GM12878 (cell line): Measurements from ENCODE around the gene TSHZ3. TPM values are rescaled to one million over a fixed set of nuclear protein-coding genes. Genes with fewer than 3 reads are reported as not detected.

Experiments
- CBFB ChIP-seq: IDR thresholded peaks from 2 replicates; pipeline ENCODE4 v1.6.1; 2016; ENCODE audit warnings: antibody characterized with exemption, low read depth
- CHD4 ChIP-seq: fragments of 200-600 bp; sonication (generic); IDR thresholded peaks from 2 replicates; pipeline ENCODE4 v1.6.1; 2016; ENCODE audit warnings: mild to moderate bottlenecking
- EGR1 ChIP-seq, 2 experiments: IDR thresholded peaks; 1 replicate in 1 of 2; 2 replicates in 1 of 2; pipeline ENCODE4 v1.6.1; 2011 to 2012; ENCODE audit warnings: low read depth in 2 of 2, low read length in 2 of 2, borderline replicate concordance in 1 of 2, mild to moderate bottlenecking in 1 of 2, moderate library complexity in 1 of 2
- EZH2 ChIP-seq: IDR thresholded peaks from 2 replicates; pipeline ENCODE4 v1.6.1; 2012; ENCODE audit warnings: low read depth, mild to moderate bottlenecking, control low read depth, inconsistent platforms, low read length, borderline replicate concordance; ENCODE audit not compliant: control insufficient read depth
- KDM1A ChIP-seq: fragments of 200-600 bp; sonication (generic); IDR thresholded peaks from 2 replicates; pipeline ENCODE4 v1.6.1; 2016; ENCODE audit warnings: borderline replicate concordance
- MTA3 ChIP-seq: IDR thresholded peaks from 2 replicates; pipeline ENCODE4 v1.6.1; 2012; ENCODE audit warnings: low read length, inconsistent platforms, borderline replicate concordance
- NR2C2 ChIP-seq: IDR thresholded peaks from 2 replicates; pipeline ENCODE4 v1.6.1; 2011; ENCODE audit warnings: borderline replicate concordance, low read depth; ENCODE audit not compliant: control insufficient read depth, insufficient read length
- SREBF1 ChIP-seq: IDR thresholded peaks from 2 replicates; pipeline ENCODE4 v1.6.1; 2012; ENCODE audit warnings: mild to moderate bottlenecking, low read length
- ZSCAN29 ChIP-seq: fragments of 450-650 bp; IDR thresholded peaks from 2 replicates; pipeline ENCODE4 v1.6.1; 2017; ENCODE audit warnings: mild to moderate bottlenecking, moderate library complexity
- polyA plus RNA-seq, 11 experiments: library from polyadenylated mRNA; depleted of rRNA in 4 of 11; unstranded in 6 of 11; stranded (reverse) in 5 of 11; fragments of >200 nt; fragmentation: Nextera tagmentation in 4 of 11; fragmentation: Illumina TruSeq in 1 of 11; extraction: Ambion mirVana in 4 of 11; extraction: Trizol in 1 of 11; gene quantifications; 1 replicate in 1 of 11; 2 replicates in 10 of 11; pipeline versions ENCODE4 v1.2.1 to v1.2.3, GENCODE V29; 2011 to 2016; ENCODE audit warnings: inconsistent platforms in 2 of 11, missing spikeins in 2 of 11, low read depth in 1 of 11
- total RNA-seq, 4 experiments: library from RNA; depleted of rRNA in 3 of 4; stranded (reverse); fragments of >200 nt in 3 of 4; fragmentation: Illumina TruSeq in 1 of 4; extraction: Trizol in 1 of 4; gene quantifications; 2 replicates each; pipeline versions ENCODE4 v1.2.1 to v1.2.3, GENCODE V29; 2013 to 2021
- TF ChIP-seq, protein P1 (sequence below): fragments of 450-650 bp; formaldehyde crosslinking; IDR thresholded peaks from 2 replicates; pipeline ENCODE4 v1.4.0; 2020; ENCODE audit warnings: mild to moderate bottlenecking, moderate library complexity
- TF ChIP-seq, protein P2 (sequence below): fragments of 450-650 bp; IDR thresholded peaks from 2 replicates; pipeline ENCODE4 v1.6.1; 2014; ENCODE audit warnings: mild to moderate bottlenecking
- TF ChIP-seq, protein P3 (sequence below): fragments of 450-650 bp; formaldehyde crosslinking; IDR thresholded peaks from 2 replicates; pipeline ENCODE4 v1.5.0; 2022; ENCODE audit warnings: mild to moderate bottlenecking, missing genetic modification characterization

TSHZ3 gene
- total and polyA plus RNA-seq, 10 of the 15 experiments (the other 5 are each of a cell fraction or from before 2014, with no cell fraction given): 0.23 TPM; not detected in 9

DNA sequence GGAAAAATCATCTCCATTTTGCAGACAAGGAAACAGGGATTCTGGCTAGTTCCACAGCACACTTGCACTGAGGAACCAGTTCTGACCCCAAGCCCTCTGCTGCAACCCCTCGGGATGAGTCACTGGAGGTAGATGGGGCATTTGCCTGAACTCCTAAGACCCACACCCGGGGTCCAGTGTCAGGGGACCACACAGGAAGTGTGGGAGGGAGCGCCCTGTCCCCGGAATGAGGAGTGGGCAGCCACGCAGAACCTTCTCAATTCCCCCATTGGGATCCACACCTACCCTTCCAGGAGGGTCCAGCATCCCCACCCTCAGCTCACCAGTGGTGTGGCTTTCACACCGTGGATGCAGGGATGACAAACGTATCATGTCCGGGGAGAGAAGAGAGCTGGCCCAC lies 62.7 kb downstream of the TSHZ3 start (continued):
- TF ChIP-seq, protein P1, sequence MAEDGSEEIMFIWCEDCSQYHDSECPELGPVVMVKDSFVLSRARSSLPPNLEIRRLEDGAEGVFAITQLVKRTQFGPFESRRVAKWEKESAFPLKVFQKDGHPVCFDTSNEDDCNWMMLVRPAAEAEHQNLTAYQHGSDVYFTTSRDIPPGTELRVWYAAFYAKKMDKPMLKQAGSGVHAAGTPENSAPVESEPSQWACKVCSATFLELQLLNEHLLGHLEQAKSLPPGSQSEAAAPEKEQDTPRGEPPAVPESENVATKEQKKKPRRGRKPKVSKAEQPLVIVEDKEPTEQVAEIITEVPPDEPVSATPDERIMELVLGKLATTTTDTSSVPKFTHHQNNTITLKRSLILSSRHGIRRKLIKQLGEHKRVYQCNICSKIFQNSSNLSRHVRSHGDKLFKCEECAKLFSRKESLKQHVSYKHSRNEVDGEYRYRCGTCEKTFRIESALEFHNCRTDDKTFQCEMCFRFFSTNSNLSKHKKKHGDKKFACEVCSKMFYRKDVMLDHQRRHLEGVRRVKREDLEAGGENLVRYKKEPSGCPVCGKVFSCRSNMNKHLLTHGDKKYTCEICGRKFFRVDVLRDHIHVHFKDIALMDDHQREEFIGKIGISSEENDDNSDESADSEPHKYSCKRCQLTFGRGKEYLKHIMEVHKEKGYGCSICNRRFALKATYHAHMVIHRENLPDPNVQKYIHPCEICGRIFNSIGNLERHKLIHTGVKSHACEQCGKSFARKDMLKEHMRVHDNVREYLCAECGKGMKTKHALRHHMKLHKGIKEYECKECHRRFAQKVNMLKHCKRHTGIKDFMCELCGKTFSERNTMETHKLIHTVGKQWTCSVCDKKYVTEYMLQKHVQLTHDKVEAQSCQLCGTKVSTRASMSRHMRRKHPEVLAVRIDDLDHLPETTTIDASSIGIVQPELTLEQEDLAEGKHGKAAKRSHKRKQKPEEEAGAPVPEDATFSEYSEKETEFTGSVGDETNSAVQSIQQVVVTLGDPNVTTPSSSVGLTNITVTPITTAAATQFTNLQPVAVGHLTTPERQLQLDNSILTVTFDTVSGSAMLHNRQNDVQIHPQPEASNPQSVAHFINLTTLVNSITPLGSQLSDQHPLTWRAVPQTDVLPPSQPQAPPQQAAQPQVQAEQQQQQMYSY (CRISPR knock-in tag): no peak
- TF ChIP-seq, protein P2, sequence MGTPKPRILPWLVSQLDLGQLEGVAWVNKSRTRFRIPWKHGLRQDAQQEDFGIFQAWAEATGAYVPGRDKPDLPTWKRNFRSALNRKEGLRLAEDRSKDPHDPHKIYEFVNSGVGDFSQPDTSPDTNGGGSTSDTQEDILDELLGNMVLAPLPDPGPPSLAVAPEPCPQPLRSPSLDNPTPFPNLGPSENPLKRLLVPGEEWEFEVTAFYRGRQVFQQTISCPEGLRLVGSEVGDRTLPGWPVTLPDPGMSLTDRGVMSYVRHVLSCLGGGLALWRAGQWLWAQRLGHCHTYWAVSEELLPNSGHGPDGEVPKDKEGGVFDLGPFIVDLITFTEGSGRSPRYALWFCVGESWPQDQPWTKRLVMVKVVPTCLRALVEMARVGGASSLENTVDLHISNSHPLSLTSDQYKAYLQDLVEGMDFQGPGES: no peak
- TF ChIP-seq SREBF1 (no peak), KDM1A (no peak), EGR1 (IDR thresholded peaks at IDR 0.05; ENCODE audit: borderline replicate concordance in 1 of 2, low read depth in 2 of 2, low read length in 2 of 2) (no peak), MTA3 (no peak), CHD4 (no peak), NR2C2 (no peak), EZH2 (no peak), CBFB (no peak), ZSCAN29 (no peak)
- TF ChIP-seq, protein P3, sequence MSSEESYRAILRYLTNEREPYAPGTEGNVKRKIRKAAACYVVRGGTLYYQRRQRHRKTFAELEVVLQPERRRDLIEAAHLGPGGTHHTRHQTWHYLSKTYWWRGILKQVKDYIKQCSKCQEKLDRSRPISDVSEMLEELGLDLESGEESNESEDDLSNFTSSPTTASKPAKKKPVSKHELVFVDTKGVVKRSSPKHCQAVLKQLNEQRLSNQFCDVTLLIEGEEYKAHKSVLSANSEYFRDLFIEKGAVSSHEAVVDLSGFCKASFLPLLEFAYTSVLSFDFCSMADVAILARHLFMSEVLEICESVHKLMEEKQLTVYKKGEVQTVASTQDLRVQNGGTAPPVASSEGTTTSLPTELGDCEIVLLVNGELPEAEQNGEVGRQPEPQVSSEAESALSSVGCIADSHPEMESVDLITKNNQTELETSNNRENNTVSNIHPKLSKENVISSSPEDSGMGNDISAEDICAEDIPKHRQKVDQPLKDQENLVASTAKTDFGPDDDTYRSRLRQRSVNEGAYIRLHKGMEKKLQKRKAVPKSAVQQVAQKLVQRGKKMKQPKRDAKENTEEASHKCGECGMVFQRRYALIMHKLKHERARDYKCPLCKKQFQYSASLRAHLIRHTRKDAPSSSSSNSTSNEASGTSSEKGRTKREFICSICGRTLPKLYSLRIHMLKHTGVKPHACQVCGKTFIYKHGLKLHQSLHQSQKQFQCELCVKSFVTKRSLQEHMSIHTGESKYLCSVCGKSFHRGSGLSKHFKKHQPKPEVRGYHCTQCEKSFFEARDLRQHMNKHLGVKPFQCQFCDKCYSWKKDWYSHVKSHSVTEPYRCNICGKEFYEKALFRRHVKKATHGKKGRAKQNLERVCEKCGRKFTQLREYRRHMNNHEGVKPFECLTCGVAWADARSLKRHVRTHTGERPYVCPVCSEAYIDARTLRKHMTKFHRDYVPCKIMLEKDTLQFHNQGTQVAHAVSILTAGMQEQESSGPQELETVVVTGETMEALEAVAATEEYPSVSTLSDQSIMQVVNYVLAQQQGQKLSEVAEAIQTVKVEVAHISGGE (CRISPR knock-in tag): no peak
